Measurements from ENCODE around the gene PPIE. TPM values are rescaled to one million over a fixed set of nuclear protein-coding genes. Genes with fewer than 3 reads are reported as not detected.

PPIE gene
- total RNA-seq, 5 donors from 2014 or later (not counting 1 experiment from before 2014, with no cell fraction given): 50.8 to 72.6 (median 58.7) TPM

DNA sequence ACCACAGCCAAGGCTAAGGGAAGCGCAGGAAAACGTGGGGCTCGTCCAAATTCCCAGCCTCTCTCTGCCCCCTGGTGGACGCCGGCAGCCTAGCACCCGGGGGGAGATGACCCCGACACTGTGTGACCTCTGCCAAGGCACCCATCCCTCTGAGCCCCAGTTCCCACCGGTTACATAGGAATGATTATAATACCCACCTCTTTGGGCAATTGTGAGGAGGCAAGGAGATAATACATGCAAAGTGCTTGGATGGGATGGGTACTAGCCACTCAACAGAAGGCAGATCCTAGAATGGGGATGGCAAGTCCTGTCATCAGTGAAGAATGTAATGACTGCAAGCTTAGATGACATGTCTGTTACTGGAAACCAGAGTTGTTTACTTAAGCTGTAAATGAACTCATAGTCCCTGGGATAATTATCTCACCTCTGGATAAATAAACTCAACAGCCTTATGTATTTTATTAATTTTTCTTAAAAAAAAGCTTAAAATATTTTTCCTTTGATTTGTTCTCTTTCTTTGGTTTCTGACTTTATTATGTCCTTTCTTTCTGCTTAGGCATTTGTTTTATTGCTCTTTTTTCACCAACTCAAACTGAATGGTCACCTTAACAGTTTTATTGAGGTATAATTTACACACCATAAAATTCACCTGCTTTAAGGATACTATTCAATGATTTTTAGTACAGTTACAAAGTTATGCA is 61.2 kb downstream of the PPIE start:
- Mint-ChIP-seq H3K4me3 (peak overlapping the region; percentile 72 to 79 (median 76)), H3K36me3 (peaks cover 2% of the 10 kb centered on the region), H3K9me3 (peaks cover 0 to under 1% (median 0%) of the 10 kb centered on the region in 3 donors), H3K27ac (peak overlapping the region; percentile 94 to 95), H3K27me3 (no peaks in the 10 kb centered on the region), H3K4me1 (peaks cover 9 to 17% (median 11%) of the 10 kb centered on the region in 3 donors)
- ChIA-PET CTCF (interaction anchor here (0.5 to 2.2 kb wide), 4 partner anchors 46 to 467 kb away, joined by 3 to 14 read pairs (median 4); no protein-coding TSS in a partner anchor), POLR2A (interaction anchor here in 1 of 2 donors (0.6 kb wide), 1 partner anchor 194 kb away, joined by 3 read pairs; no protein-coding TSS in a partner anchor)
- Histone ChIP-seq H3K27me3 (replicated peaks in 1 of 2; ENCODE audit: control insufficient read depth in 2 of 2, extremely low read depth in 1 of 2, insufficient read depth in 2 of 2, low read length in 1 of 2) (no peaks in the 10 kb centered on the region), H3K27ac (ENCODE audit: low read length) (peak overlapping the region; percentile 96), H3K4me1 (ENCODE audit: control insufficient read depth in 1 of 2, extremely low read depth in 1 of 2, insufficient read depth in 2 of 2, low read length in 2 of 2) (peaks cover 3 to 15% of the 10 kb centered on the region in 2 experiments), H3K9me3 (no peaks in the 10 kb centered on the region), H3K4me3 (ENCODE audit: control insufficient read depth in 1 of 2, extremely low read depth in 1 of 2, low read length in 1 of 2) (peak overlapping the region in 1 of 2 donors; percentile 41), H3K36me3 (ENCODE audit: control insufficient read depth in 2 of 2, extremely low read depth in 1 of 2, insufficient read depth in 1 of 2, low read length in 1 of 2) (no peaks in the 10 kb centered on the region)
- 2% methylated on average over 5 of the region's 8 CpGs for WGBS (ENCODE audit: insufficient coverage)
- ATAC-seq (replicated peaks in 1 of 4) (peak; percentile 67 to 80 (median 69)), DNase-seq (peak; percentile 15 to 72 (median 47))

DNA sequence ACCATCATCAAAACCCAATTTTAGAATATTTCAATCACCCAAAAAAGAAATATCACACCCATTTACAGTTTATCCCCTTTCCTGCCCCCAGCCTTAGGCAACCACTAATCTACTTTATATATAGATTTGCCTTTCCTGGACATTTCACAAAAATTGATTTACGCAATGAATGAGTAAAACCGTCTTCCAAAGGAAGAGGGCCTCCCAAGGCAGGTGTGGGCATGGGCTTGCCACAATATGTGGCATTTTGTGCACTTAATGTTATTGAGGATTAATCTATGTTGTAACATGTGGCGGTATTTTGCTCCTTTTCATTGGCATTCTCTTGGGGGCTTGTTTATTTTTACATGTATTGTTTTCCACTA is 61.8 kb downstream of the PPIE start:
- Mint-ChIP-seq H3K9me3 (peaks cover under 1 to 5% (median 2%) of the 10 kb centered on the region in 3 donors), H3K4me3 (peak overlapping the region in 1 of 3 donors; percentile 79)
- no peak for ATAC-seq (replicated peaks in 1 of 4)

GRCh38 chr1:39802496-39803260 is 64.0 kb downstream of the PPIE start:
- CTCF ChIA-PET: interaction anchor here in 1 of 2 donors (0.7 to 1.1 kb wide), 2 partner anchors 196 to 761 kb away, joined by 4 read pairs; no protein-coding TSS in a partner anchor
- 79% methylated on average over 9 of the region's 14 CpGs for WGBS (ENCODE audit: insufficient coverage)
- Histone ChIP-seq H3K4me3 (ENCODE audit: control insufficient read depth in 1 of 2, extremely low read depth in 1 of 2, low read length in 1 of 2) (no peak overlapping the region), H3K27me3 (replicated peaks in 1 of 2; ENCODE audit: control insufficient read depth in 2 of 2, extremely low read depth in 1 of 2, insufficient read depth in 2 of 2, low read length in 1 of 2) (no peaks in the 10 kb centered on the region), H3K36me3 (ENCODE audit: control insufficient read depth in 2 of 2, extremely low read depth in 1 of 2, insufficient read depth in 1 of 2, low read length in 1 of 2) (no peaks in the 10 kb centered on the region), H3K9me3 (no peaks in the 10 kb centered on the region), H3K27ac (ENCODE audit: low read length) (no peak overlapping the region), H3K4me1 (ENCODE audit: control insufficient read depth in 1 of 2, extremely low read depth in 1 of 2, insufficient read depth in 2 of 2, low read length in 2 of 2) (peaks cover 3 to 15% of the 10 kb centered on the region in 2 experiments)
- Mint-ChIP-seq H3K9me3 (peaks cover 3 to 8% (median 4%) of the 10 kb centered on the region in 3 donors), H3K27me3 (no peaks in the 10 kb centered on the region), H3K4me3 (no peak overlapping the region), H3K36me3 (peaks cover 9% of the 10 kb centered on the region), H3K4me1 (peaks cover 9 to 17% (median 11%) of the 10 kb centered on the region in 3 donors), H3K27ac (no peak overlapping the region)
- ATAC-seq (replicated peaks in 1 of 4) (no peak), DNase-seq (no peak)
- POLR2A ChIA-PET: interaction anchor here in 1 of 2 donors (0.7 kb wide), 1 partner anchor 99 kb away, joined by 5 read pairs; no protein-coding TSS in a partner anchor

More for the DNA sequence above, 61.8 kb downstream of the PPIE start:
- Histone ChIP-seq H3K9me3 (no peaks in the 10 kb centered on the region), H3K4me3 (ENCODE audit: control insufficient read depth in 1 of 2, extremely low read depth in 1 of 2, low read length in 1 of 2) (no peak overlapping the region), H3K36me3 (ENCODE audit: control insufficient read depth in 2 of 2, extremely low read depth in 1 of 2, insufficient read depth in 1 of 2, low read length in 1 of 2) (no peaks in the 10 kb centered on the region), H3K4me1 (ENCODE audit: control insufficient read depth in 1 of 2, extremely low read depth in 1 of 2, insufficient read depth in 2 of 2, low read length in 2 of 2) (peaks cover 3 to 15% of the 10 kb centered on the region in 2 experiments), H3K27me3 (replicated peaks in 1 of 2; ENCODE audit: control insufficient read depth in 2 of 2, extremely low read depth in 1 of 2, insufficient read depth in 2 of 2, low read length in 1 of 2) (no peaks in the 10 kb centered on the region), H3K27ac (ENCODE audit: low read length) (no peak overlapping the region)
- WGBS (ENCODE audit: insufficient coverage): 60% methylated on average over 1 of the region's 3 CpGs
- H3K36me3 Mint-ChIP-seq: peaks cover 6% of the 10 kb centered on the region
- POLR2A ChIA-PET: interaction anchor here in 1 of 2 donors (0.6 kb wide), 1 partner anchor 194 kb away, joined by 3 read pairs; no protein-coding TSS in a partner anchor
- no peak overlapping the region for H3K27ac Mint-ChIP-seq
- H3K4me1 Mint-ChIP-seq: peaks cover 9 to 17% (median 11%) of the 10 kb centered on the region in 3 donors
- DNase-seq: no peak
- no peaks in the 10 kb centered on the region for H3K27me3 Mint-ChIP-seq
- CTCF ChIA-PET: interaction anchor here (0.6 to 2.2 kb wide), 3 partner anchors 46 to 467 kb away, joined by 3 to 14 read pairs (median 6); no protein-coding TSS in a partner anchor

DNA sequence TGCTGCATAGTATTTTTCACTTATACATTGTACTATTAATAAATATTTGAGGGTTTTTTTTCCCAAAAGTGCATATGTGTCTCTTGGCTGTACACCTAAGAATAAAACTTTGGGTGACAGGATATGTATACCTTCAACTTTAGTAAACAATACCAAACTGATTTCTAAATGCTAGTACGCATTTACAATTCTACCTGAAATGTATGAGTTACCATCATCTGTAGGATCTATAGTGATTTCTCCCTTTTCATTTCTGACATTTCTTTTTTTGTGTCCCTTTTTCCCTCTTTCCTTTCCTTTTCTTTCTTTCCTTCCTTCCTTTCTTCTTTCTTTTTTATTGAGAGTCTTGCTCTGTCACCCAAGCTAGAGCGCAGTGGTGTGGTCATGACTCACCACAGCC is 66.7 kb downstream of the PPIE start:
- ChIA-PET POLR2A (no interaction called here), CTCF (no interaction called here)
- Histone ChIP-seq H3K27ac (ENCODE audit: low read length) (no peak overlapping the region), H3K4me3 (ENCODE audit: control insufficient read depth in 1 of 2, extremely low read depth in 1 of 2, low read length in 1 of 2) (no peak overlapping the region), H3K4me1 (ENCODE audit: control insufficient read depth in 1 of 2, extremely low read depth in 1 of 2, insufficient read depth in 2 of 2, low read length in 2 of 2) (no peaks in the 10 kb centered on the region), H3K27me3 (replicated peaks in 1 of 2; ENCODE audit: control insufficient read depth in 2 of 2, extremely low read depth in 1 of 2, insufficient read depth in 2 of 2, low read length in 1 of 2) (no peaks in the 10 kb centered on the region), H3K9me3 (no peaks in the 10 kb centered on the region), H3K36me3 (ENCODE audit: control insufficient read depth in 2 of 2, extremely low read depth in 1 of 2, insufficient read depth in 1 of 2, low read length in 1 of 2) (no peaks in the 10 kb centered on the region)
- Mint-ChIP-seq H3K36me3 (peaks cover 12% of the 10 kb centered on the region), H3K27me3 (no peaks in the 10 kb centered on the region), H3K27ac (no peak overlapping the region), H3K4me1 (peaks cover 0 to under 1% (median 0%) of the 10 kb centered on the region in 3 donors), H3K4me3 (no peak overlapping the region), H3K9me3 (peaks cover 3 to 8% (median 4%) of the 10 kb centered on the region in 3 donors)
- DNase-seq: no peak
- WGBS (ENCODE audit: insufficient coverage): no CpG with 5 or more reads among the region's 2 CpGs
- no peak for ATAC-seq (replicated peaks in 1 of 4)

GRCh38 chr1:39808784-39809517 is 70.3 kb downstream of the PPIE start:
- Histone ChIP-seq H3K4me3 (ENCODE audit: control insufficient read depth in 1 of 2, extremely low read depth in 1 of 2, low read length in 1 of 2) (no peak overlapping the region), H3K4me1 (ENCODE audit: control insufficient read depth in 1 of 2, extremely low read depth in 1 of 2, insufficient read depth in 2 of 2, low read length in 2 of 2) (no peaks in the 10 kb centered on the region), H3K27me3 (replicated peaks in 1 of 2; ENCODE audit: control insufficient read depth in 2 of 2, extremely low read depth in 1 of 2, insufficient read depth in 2 of 2, low read length in 1 of 2) (no peaks in the 10 kb centered on the region), H3K27ac (ENCODE audit: low read length) (no peak overlapping the region), H3K9me3 (no peaks in the 10 kb centered on the region), H3K36me3 (ENCODE audit: control insufficient read depth in 2 of 2, extremely low read depth in 1 of 2, insufficient read depth in 1 of 2, low read length in 1 of 2) (no peaks in the 10 kb centered on the region)
- ChIA-PET POLR2A (no interaction called here), CTCF (no interaction called here)
- no peak for DNase-seq
- H3K4me1 Mint-ChIP-seq: no peaks in the 10 kb centered on the region
- no peak overlapping the region for H3K27ac Mint-ChIP-seq
- no CpG with 5 or more reads among the region's 8 CpGs for WGBS (ENCODE audit: insufficient coverage)
- peaks cover 0 to 3% of the 10 kb centered on the region in 2 donors for H3K27me3 Mint-ChIP-seq
- no peak overlapping the region for H3K4me3 Mint-ChIP-seq
- peaks cover 3 to 8% (median 4%) of the 10 kb centered on the region in 3 donors for H3K9me3 Mint-ChIP-seq
- ATAC-seq (replicated peaks in 1 of 4): no peak
- H3K36me3 Mint-ChIP-seq: peaks cover 12% of the 10 kb centered on the region

DNA sequence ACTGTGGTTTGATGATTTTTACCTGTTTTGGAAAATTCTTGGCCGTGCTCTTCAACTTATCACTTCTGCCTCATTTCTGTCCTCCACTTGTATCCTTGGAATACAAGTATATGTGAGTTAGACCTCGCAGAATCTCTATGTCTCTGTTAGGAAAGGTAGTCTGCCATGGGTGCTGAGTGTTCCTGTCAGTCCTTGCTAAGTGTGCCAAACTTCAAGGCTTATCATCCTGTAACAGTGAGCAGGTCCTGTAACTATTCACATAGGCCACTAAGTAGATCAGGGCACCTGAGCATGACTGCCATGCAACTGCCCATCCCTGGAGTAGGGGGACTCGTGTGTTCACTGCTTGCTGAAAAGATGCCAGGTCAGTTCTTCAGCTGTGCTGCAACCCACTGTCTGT is 74.2 kb downstream of the PPIE start:
- Histone ChIP-seq H3K4me3 (ENCODE audit: control insufficient read depth in 1 of 2, extremely low read depth in 1 of 2, low read length in 1 of 2) (no peak overlapping the region), H3K4me1 (ENCODE audit: control insufficient read depth in 1 of 2, extremely low read depth in 1 of 2, insufficient read depth in 2 of 2, low read length in 2 of 2) (peaks cover 0 to 12% of the 10 kb centered on the region in 2 experiments), H3K27ac (ENCODE audit: low read length) (no peak overlapping the region), H3K9me3 (no peaks in the 10 kb centered on the region), H3K36me3 (ENCODE audit: control insufficient read depth in 2 of 2, extremely low read depth in 1 of 2, insufficient read depth in 1 of 2, low read length in 1 of 2) (no peaks in the 10 kb centered on the region), H3K27me3 (replicated peaks in 1 of 2; ENCODE audit: control insufficient read depth in 2 of 2, extremely low read depth in 1 of 2, insufficient read depth in 2 of 2, low read length in 1 of 2) (peaks cover 0 to 20% of the 10 kb centered on the region in 2 experiments)
- POLR2A ChIA-PET: no interaction called here
- Mint-ChIP-seq H3K9me3 (no peaks in the 10 kb centered on the region), H3K4me1 (peaks cover 5 to 17% (median 10%) of the 10 kb centered on the region in 3 donors), H3K27me3 (peaks cover 12 to 13% of the 10 kb centered on the region in 2 donors), H3K4me3 (no peak overlapping the region), H3K27ac (no peak overlapping the region), H3K36me3 (peaks cover 3% of the 10 kb centered on the region)
- no peak for ATAC-seq (replicated peaks in 1 of 4)
- CTCF ChIA-PET: no interaction called here
- DNase-seq: no peak
- 83% methylated on average over 1 of the region's 3 CpGs for WGBS (ENCODE audit: insufficient coverage)

All from T-cell (primary cell).